ENCODE data around the gene CD22.

GRCh38 chr19:35305181-35305580 lies 23.8 kb upstream of the CD22 start:
- TF ChIP-seq CTCF (IDR thresholded peaks at IDR 0.05) (no peak), EP300 (IDR thresholded peaks at IDR 0.05) (no peak), POLR2A (IDR thresholded peaks at IDR 0.05) (no peak), POLR2AphosphoS5 (IDR thresholded peaks at IDR 0.05) (no peak)

All from upper lobe of left lung (tissue), 4 donors.